Suprapubic skin (tissue), 4 donors: ENCODE measurements around the gene CD244.

Experiments
- CTCF ChIP-seq, 2 donors: fragments of 200-600 bp in 1 of 2; fragments of 450-650 bp in 1 of 2; sonication (generic) in 1 of 2; IDR thresholded peaks; one replicate each; pipeline ENCODE4 v1.5.1; 2016 to 2019; ENCODE audit warnings: antibody characterized with exemption in 2 of 2, mild to moderate bottlenecking in 1 of 2, moderate library complexity in 1 of 2
- EP300 ChIP-seq: sonication (generic); formaldehyde crosslinking; IDR thresholded peaks from one replicate; pipeline ENCODE4 v1.6.1; 2017; ENCODE audit warnings: antibody characterized with exemption
- POLR2A ChIP-seq, 2 donors: fragments of 450-650 bp; IDR thresholded peaks; one replicate each; pipeline ENCODE4 v1.6.1; 2017; ENCODE audit warnings: antibody characterized with exemption in 2 of 2, mild to moderate bottlenecking in 2 of 2, moderate library complexity in 2 of 2
- POLR2AphosphoS5 ChIP-seq, 3 donors: sonication (generic); formaldehyde crosslinking; IDR thresholded peaks; one replicate each; pipeline ENCODE4 v1.6.1; 2017; ENCODE audit warnings: antibody characterized with exemption in 3 of 3

- TF ChIP-seq POLR2A (IDR thresholded peaks at IDR 0.05): no peak
- TF ChIP-seq CTCF (IDR thresholded peaks at IDR 0.05): no peak
- no peak for TF ChIP-seq POLR2AphosphoS5 (IDR thresholded peaks at IDR 0.05)
- TF ChIP-seq EP300: no peak
Observed at GRCh38 chr1:160797861-160798273, 64.8 kb downstream of the CD244 start.
